Right renal cortex interstitium (tissue), 3 donors: ENCODE measurements around the gene POU5F1. TPM values are rescaled to one million over a fixed set of nuclear protein-coding genes. Genes with fewer than 3 reads are reported as not detected.
A peak's percentile ranks its signal among the peaks of the same experiment; 100 is the strongest.

Experiments used
- DNase-seq, 3 donors: peaks; one replicate each; pipeline ENCODE4 v3.0.0-alpha.2; 2013; ENCODE audit warnings: low read depth in 3 of 3, low spot score in 2 of 3
- polyA plus RNA-seq, 3 donors: library from polyadenylated mRNA; unstranded; fragments of 120-200 nt; gene quantifications; one replicate each; pipeline ENCODE4 v1.2.1, GENCODE V29; 2013; ENCODE audit not compliant: insufficient read length in 3 of 3

The POU5F1 gene
- polyA plus RNA-seq, 3 donors: 1.2 to 2.5 (median 2.2) TPM

- no peak for DNase-seq
Observed at GRCh38 chr6:31144296-31144969, 26.0 kb downstream of the POU5F1 start.

GRCh38 chr6:31143148-31143547, 27.3 kb downstream of the POU5F1 start:
- no peak for DNase-seq

GRCh38 chr6:31142361-31142761, 28.1 kb downstream of the POU5F1 start:
- no peak for DNase-seq

GRCh38 chr6:31140643-31141042, 29.8 kb downstream of the POU5F1 start:
- DNase-seq: no peak

GRCh38 chr6:31139599-31139998, 30.9 kb downstream of the POU5F1 start:
- DNase-seq: no peak

- DNase-seq: no peak
Observed at GRCh38 chr6:31138982-31139381, 31.5 kb downstream of the POU5F1 start, which contains the start of gene PSORS1C2. TSS of gene PSORS1C2 (minus strand) at chr6:31139066. CDS start at chr6:31139026, 40 bp downstream.

GRCh38 chr6:31135710-31136109, 34.8 kb downstream of the POU5F1 start:
- no peak for DNase-seq

- no peak for DNase-seq
Observed at GRCh38 chr6:31132806-31133205, 37.7 kb downstream of the POU5F1 start.

- DNase-seq: no peak
Observed at GRCh38 chr6:31131595-31131994, 38.9 kb downstream of the POU5F1 start.

GRCh38 chr6:31130751-31131150, 39.7 kb downstream of the POU5F1 start:
- DNase-seq: no peak

- no peak for DNase-seq
Observed at GRCh38 chr6:31129130-31129529, 41.4 kb downstream of the POU5F1 start.

GRCh38 chr6:31128093-31128676, 42.3 kb downstream of the POU5F1 start:
- peak in 2 of 3 donors; percentile 37 to 52 for DNase-seq

GRCh38 chr6:31126396-31127175, 43.9 kb downstream of the POU5F1 start:
- no peak for DNase-seq

GRCh38 chr6:31125586-31126363, 44.7 kb downstream of the POU5F1 start:
- DNase-seq: no peak

GRCh38 chr6:31125162-31125561, 45.3 kb downstream of the POU5F1 start:
- no peak for DNase-seq

- peak in 2 of 3 donors; percentile 34 to 77 for DNase-seq
Observed at GRCh38 chr6:31122791-31123706, 47.4 kb downstream of the POU5F1 start.

- no peak for DNase-seq
Observed at GRCh38 chr6:31121131-31121790, 49.2 kb downstream of the POU5F1 start.

GRCh38 chr6:31120151-31120915, 50.1 kb downstream of the POU5F1 start, which contains the start of gene CDSN:
TSS of gene CDSN (minus strand) at chr6:31120446. CDS start at chr6:31120419, 27 bp downstream.
- no peak for DNase-seq
